Measurements from ENCODE around the gene SCN2B.

DNA sequence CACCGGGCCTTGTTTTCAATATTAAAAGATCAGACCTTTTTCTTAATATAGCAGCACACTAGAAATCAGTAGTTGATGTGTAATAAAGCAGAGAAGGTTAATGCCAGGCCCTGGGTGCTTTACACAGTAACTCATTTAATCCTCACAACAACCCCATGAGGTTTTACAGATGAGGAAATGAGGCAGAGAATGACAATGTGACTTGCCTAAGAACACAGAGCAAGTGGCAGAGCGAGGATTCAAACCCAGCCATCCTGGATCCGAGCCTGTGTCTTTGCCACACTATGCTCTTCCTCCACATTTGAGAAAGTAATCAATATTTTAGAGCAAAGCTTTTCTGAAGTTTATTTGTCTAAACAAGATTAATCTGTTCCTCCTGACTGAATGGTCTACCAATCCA, 41.1 kb upstream of the SCN2B start:
- TF ChIP-seq, protein P1, sequence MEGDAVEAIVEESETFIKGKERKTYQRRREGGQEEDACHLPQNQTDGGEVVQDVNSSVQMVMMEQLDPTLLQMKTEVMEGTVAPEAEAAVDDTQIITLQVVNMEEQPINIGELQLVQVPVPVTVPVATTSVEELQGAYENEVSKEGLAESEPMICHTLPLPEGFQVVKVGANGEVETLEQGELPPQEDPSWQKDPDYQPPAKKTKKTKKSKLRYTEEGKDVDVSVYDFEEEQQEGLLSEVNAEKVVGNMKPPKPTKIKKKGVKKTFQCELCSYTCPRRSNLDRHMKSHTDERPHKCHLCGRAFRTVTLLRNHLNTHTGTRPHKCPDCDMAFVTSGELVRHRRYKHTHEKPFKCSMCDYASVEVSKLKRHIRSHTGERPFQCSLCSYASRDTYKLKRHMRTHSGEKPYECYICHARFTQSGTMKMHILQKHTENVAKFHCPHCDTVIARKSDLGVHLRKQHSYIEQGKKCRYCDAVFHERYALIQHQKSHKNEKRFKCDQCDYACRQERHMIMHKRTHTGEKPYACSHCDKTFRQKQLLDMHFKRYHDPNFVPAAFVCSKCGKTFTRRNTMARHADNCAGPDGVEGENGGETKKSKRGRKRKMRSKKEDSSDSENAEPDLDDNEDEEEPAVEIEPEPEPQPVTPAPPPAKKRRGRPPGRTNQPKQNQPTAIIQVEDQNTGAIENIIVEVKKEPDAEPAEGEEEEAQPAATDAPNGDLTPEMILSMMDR (IDR thresholded peaks at IDR 0.05; ENCODE audit: borderline replicate concordance, extremely low read depth, low read length, poor library complexity, severe bottlenecking): no peak
- no peak for TF ChIP-seq EZH2 (IDR thresholded peaks at IDR 0.05; ENCODE audit: borderline replicate concordance, low read depth, low read length, severe bottlenecking)

All from DND-41 (cell line).